Measurements from ENCODE around the gene SCO2. TPM values are rescaled to one million over a fixed set of nuclear protein-coding genes. Genes with fewer than 3 reads are reported as not detected.

The SCO2 gene, protein sequence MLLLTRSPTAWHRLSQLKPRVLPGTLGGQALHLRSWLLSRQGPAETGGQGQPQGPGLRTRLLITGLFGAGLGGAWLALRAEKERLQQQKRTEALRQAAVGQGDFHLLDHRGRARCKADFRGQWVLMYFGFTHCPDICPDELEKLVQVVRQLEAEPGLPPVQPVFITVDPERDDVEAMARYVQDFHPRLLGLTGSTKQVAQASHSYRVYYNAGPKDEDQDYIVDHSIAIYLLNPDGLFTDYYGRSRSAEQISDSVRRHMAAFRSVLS
- 1 to 10 TPM in 1 of 2 donors, not detected in 1; 1.3 TPM for total RNA-seq
- long read RNA-seq, partial matches to known transcripts, result 0 of 1 reads
- long read RNA-seq, other reads (novel, unspliced or antisense), result 1 of 1 reads

DNA sequence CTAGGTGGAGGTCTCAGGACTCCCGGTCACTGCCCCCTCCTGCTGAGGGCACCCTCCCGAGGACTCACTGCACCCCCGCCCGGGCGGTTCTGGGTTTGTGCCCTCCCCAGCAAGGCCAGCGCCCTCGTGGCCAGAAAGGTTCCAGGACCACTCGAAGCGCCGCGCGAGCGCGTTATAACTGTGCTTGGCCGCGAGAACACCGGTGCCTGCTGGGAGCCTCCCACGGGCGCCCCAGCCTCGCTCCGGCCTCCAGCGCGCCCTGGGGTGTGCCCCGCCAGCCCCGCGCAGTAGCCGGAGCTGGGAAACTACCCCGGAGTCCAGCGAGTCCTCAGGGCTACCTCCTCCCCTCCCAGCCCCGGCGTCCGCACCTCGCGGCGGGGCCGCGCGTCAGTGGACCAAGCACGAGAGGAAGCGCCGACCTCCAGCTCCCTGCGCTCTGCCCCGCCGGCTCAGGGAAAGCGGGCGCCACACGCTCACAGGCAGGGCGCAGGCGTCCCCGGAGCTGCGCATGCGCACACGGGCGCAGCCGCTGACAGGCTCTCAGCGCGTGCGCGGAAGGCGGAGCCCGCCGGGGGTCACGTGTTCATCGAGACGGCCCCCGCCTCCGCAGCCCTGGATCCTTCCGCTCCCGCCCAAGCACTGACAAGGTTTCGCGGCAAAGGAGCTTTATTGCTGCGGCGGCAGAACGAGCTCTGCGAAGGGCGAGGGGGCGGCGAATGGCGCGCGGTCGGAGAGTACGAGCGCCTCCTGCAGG lies at the start of gene SCO2:
Gene SCO2 (minus strand): TSS at position 495 of the 754 bp plus-strand sequence. CDS start 1,187 bp downstream, outside the sequence.
- ATAC-seq (peak; percentile 58 to 77), DNase-seq (peak; percentile 97)
- intact Hi-C loops (cut with DNase I), result loop anchor here in 1 of 2 donors (2.0 kb wide), 1 partner anchor 38 kb away; the partner anchor contains the start of gene SYCE3

GRCh38 chr22:50574383-50574755 lies 49.0 kb upstream of the SCO2 start:
- DNase-seq (no peak), ATAC-seq (no peak)
- intact Hi-C loops (cut with DNase I), result no loop called here

- intact Hi-C loops (cut with DNase I), result no loop called here
- DNase-seq, result no peak
- ATAC-seq, result no peak
Measured at GRCh38 chr22:50573491-50574382, 48.3 kb upstream of the SCO2 start.

DNA sequence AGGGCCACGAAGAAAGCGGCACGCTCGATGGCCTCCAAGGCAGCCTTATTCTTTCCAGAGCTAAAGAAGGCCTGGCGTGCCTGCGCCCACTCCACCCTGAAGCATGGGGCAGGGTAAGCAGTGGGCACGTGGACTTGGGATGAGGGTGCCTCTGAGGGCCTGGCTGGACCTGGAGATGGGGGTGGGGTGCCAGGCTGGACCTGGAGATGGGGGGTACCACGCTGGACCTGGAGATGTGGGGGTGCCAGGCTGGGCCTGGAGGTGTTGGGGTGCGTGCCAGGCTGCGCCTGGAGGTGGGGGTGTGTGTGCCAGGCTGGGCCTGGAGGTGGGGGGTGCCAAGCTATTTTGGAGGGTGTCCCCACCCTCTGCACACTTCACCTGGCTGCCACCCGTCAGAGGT lies 47.6 kb upstream of the SCO2 start:
- DNase-seq (no peak), ATAC-seq (no peak)
- intact Hi-C loops (cut with DNase I), result no loop called here

- intact Hi-C loops (cut with DNase I), result no loop called here
- DNase-seq (no peak), ATAC-seq (peak in 1 of 2 donors; percentile 64)
Measured at GRCh38 chr22:50571264-50572175, 46.1 kb upstream of the SCO2 start.

DNA sequence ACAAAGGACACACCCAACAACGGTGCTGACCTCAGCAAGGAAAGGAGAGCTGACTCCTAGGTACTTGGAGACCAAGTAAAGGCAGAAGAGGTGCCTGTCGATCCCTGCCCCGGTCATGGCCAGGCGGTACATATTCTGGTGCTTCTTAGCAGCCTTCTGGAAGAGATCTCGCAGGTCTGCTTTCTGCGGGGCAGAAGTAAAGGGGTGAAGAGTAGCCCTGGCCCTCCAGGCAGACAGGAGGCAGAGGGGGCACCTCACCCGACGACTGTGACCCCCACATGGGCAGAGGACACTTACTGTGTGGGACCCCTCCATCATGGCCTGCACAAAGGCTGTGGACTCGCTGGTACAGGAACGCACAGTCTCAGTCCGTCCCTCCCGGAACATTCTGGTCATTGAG lies 45.5 kb upstream of the SCO2 start:
- no peak for ATAC-seq
- intact Hi-C loops (cut with DNase I), result no loop called here
- DNase-seq, result no peak

- no peak for DNase-seq
- intact Hi-C loops (cut with DNase I), result no loop called here
Measured at GRCh38 chr22:50569896-50570535, 44.6 kb upstream of the SCO2 start.

GRCh38 chr22:50569041-50569459 lies 43.7 kb upstream of the SCO2 start:
- intact Hi-C loops (cut with DNase I), result no loop called here
- DNase-seq, result no peak
- no peak for ATAC-seq

More at GRCh38 chr22:50569896-50570535, 44.6 kb upstream of the SCO2 start:
- ATAC-seq, result no peak

- intact Hi-C loops (cut with DNase I), result no loop called here
- no peak for ATAC-seq
Measured at GRCh38 chr22:50568626-50569025, 43.2 kb upstream of the SCO2 start.

GRCh38 chr22:50567721-50568252 lies 42.4 kb upstream of the SCO2 start:
- DNase-seq (no peak), ATAC-seq (no peak)
- intact Hi-C loops (cut with DNase I), result no loop called here

More at GRCh38 chr22:50568626-50569025, 43.2 kb upstream of the SCO2 start:
- no peak for DNase-seq

DNA sequence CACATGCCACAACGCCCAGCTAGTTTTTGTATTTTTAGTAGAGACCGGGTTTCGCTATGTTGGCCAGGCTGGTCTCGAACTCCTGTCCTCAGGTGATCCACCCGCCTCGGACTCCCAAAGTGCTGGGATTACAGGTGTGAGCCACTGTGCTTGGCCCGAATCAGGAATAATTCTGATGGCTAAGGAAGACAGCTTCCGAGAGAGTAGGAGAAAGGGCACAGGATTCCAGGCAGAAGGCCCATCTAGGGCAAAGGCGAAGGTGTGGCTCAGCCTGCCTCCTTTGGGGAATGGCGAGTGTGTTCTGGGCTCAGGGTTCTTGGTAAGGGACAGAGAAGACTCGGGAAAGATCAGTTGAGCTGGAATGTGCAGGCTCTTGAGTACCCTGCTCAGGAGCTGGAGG lies 38.9 kb upstream of the SCO2 start:
- intact Hi-C loops (cut with DNase I), result no loop called here
- ATAC-seq, result no peak

DNA sequence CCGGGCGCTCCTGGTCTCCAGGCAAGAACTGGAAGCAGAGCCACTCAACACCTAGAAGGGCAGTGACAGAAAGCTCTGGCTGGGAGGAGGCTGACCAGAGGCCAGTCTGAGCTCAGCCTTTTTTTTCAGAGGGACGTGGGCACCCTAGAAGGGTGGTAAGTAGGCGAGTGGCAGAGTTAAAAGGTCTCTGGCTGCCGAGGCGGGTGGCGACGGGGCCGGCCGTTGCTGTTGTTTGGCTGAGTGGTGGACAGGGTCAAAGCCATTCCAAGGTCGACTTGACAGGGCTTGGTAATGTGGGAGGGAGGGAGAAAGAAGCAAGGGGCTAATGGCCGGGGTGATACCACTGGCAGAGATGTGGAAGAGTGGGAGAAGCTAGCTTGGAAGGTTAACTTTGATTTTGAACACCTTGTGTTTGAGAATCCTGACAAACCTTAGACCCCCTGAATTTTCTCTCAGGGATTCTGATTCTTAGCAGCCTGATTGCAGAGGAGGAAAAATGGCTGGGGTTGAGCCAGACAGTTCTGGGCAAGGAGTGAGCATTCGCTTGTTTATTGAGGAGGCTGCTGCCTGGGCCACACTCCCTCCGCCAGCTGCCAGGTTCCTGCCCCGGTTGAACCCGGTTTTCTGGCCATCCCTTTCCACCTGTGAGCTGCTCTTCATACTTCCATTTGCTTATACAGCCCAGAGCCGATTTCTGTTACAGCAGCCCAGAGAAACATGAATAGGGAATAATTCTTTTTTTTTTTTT lies 38.2 kb upstream of the SCO2 start:
- ATAC-seq (peak; percentile 34 to 35), DNase-seq (no peak)
- intact Hi-C loops (cut with DNase I), result loop anchor here in 1 of 2 donors (2.0 kb wide), 1 partner anchor 39 kb away; the partner anchor contains the start of gene SCO2

More for the DNA sequence above, 38.9 kb upstream of the SCO2 start:
- DNase-seq, result no peak

DNA sequence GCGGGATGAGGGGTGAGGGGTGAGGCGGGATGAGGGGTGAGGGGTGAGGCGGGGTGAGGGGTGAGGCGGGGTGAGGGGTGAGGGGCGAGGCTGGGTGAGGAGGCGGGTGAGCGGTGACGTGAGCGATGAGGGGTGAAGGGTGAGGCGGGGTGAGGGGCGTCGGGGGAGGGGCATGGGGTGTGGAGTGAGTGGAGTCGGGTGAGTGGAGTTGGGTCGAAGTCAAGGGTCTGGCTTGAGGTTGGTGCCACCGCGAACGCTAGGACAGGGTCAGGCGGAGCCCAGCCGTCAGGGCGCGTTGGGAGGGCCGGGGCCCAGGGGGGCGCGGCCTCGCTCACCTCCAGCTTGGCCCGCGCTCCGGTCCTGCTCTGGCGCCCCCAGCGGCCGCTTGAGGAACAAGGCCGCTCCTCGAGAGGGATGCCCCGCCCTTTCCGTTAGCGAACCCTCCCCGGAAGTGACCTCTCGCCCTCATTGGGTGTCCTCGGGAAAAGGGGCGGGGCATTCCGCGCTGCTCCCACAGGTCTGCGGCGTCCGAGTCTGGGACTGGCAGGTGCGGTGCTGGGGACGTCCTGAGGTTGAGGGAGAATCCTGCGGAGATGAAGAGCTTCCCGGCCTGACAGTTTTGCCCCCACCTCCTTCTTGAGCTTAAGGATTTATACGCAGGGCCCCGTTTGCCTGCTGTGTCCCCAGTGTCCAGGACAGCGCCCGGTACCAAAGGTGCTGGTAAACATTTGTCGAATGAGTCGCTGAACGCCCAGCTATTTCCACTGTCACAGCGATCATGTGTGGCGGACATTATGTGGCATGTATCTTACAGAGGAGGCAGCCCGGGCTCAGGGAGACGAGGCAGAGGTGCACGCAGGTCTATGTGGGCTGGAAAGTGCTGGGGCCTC lies 37.4 kb upstream of the SCO2 start, which contains the start of gene SYCE3:
Gene SYCE3 (minus strand): TSS at position 397 of the 890 bp plus-strand sequence. CDS start 6,514 bp downstream, outside the sequence.
- intact Hi-C loops (cut with DNase I), result loop anchor here in 1 of 2 donors (2.0 kb wide), 1 partner anchor 38 kb away; the partner anchor contains the start of gene SCO2
- DNase-seq (peak; percentile 98), ATAC-seq (peak; percentile 96 to 97)

- ATAC-seq, result no peak
- no peak for DNase-seq
- intact Hi-C loops (cut with DNase I), result loop anchor here in 1 of 2 donors (2.0 kb wide), 1 partner anchor 37 kb away; the partner anchor contains the start of gene SCO2
Measured at GRCh38 chr22:50561401-50562358, 36.3 kb upstream of the SCO2 start.

Measured in left cardiac atrium (tissue), 4 donors.